Endothelial cell of umbilical vein (primary cell): ENCODE measurements around the gene FBXL4. TPM values are rescaled to one million over a fixed set of nuclear protein-coding genes. Genes with fewer than 3 reads are reported as not detected.

Experiments used
- BruUV-seq: library from RNA; stranded (reverse); fragments of 400-500 nt; replicated peaks from 2 replicates; lab custom pipeline; 2021; lab: Mats Ljungman, UMichigan
- CTCF ChIA-PET: fragments of 300-600, 350-600 bp; sonication (Branson Sonifier 250); formaldehyde crosslinking; loops from one replicate; lab custom pipeline; 2021; ENCODE audit warnings: antibody characterized with exemption, inconsistent platforms; lab: Charles Lee
- POLR2A ChIA-PET: fragments of 300-600, 350-600 bp; sonication (Branson Sonifier 250); formaldehyde crosslinking; loops from one replicate; lab custom pipeline; 2021; ENCODE audit warnings: antibody characterized with exemption, inconsistent platforms; lab: Charles Lee
- DNase-seq: peaks from one replicate; pipeline ENCODE4 v3.0.0-alpha.2; 2011; ENCODE audit warnings: low read depth, low spot score
- FAIRE-seq: peaks from 2 replicates; lab custom pipeline; 2011; peaks lifted over from hg19 to GRCh38; lab: Jason Lieb, UNC
- H2AFZ ChIP-seq: 2 replicates; pipeline ENCODE4 v1.6.0; 2012; ENCODE audit warnings: low read depth, low read length, control low read depth, inconsistent platforms
- H3K27ac ChIP-seq: 2 replicates; pipeline ENCODE4 v1.5.1; 2011; ENCODE audit warnings: low read depth, mild to moderate bottlenecking, control low read depth, low read length, moderate library complexity; ENCODE audit not compliant: insufficient read depth
- H3K27me3 ChIP-seq, 2 experiments: 2 replicates each; pipeline versions ENCODE4 v1.6.0 to v1.6.1; 2011; ENCODE audit warnings: low read length in 2 of 2, mixed read lengths in 1 of 2; ENCODE audit not compliant: control insufficient read depth in 2 of 2, insufficient read depth in 2 of 2
- H3K36me3 ChIP-seq, 2 experiments: 2 replicates in 1 of 2; 3 replicates in 1 of 2; pipeline ENCODE4 v1.5.1; 2011; ENCODE audit warnings: low read length in 2 of 2, mild to moderate bottlenecking in 1 of 2, moderate library complexity in 1 of 2; ENCODE audit not compliant: control insufficient read depth in 2 of 2, insufficient read depth in 2 of 2; ENCODE audit errors: extremely low read depth in 1 of 2
- H3K4me1 ChIP-seq: 3 replicates; pipeline ENCODE4 v1.5.1; 2011; ENCODE audit warnings: mild to moderate bottlenecking, low read length; ENCODE audit not compliant: control insufficient read depth, insufficient read depth; ENCODE audit errors: extremely low read depth
- H3K4me2 ChIP-seq: 2 replicates; pipeline ENCODE4 v1.6.1; 2011; ENCODE audit warnings: low read length, control low read depth, mixed read lengths; ENCODE audit not compliant: insufficient read depth
- H3K4me3 ChIP-seq, 3 experiments: fragments of 200-600 bp in 1 of 3; sonication (generic), shearing (Covaris generic) in 1 of 3; replicated peaks in 1 of 3; 2 replicates each; pipeline ENCODE4 v1.5.1; 2011 to 2016; ENCODE audit warnings: control low read depth in 3 of 3, low read length in 3 of 3, mild to moderate bottlenecking in 2 of 3, inconsistent platforms in 1 of 3, low read depth in 1 of 3, moderate library complexity in 1 of 3; ENCODE audit not compliant: insufficient read depth in 1 of 3
- H3K79me2 ChIP-seq: 2 replicates; pipeline ENCODE4 v1.6.0; 2012; ENCODE audit warnings: low read length, inconsistent platforms; ENCODE audit not compliant: control insufficient read depth, insufficient read depth
- H3K9ac ChIP-seq: replicated peaks from 2 replicates; pipeline ENCODE3; 2011; ENCODE audit warnings: low read length, control low read depth; ENCODE audit not compliant: insufficient read depth; ENCODE audit errors: extremely low read depth
- H3K9me1 ChIP-seq: replicated peaks from 3 replicates; pipeline ENCODE4 v1.6.0; 2011; ENCODE audit warnings: mild to moderate bottlenecking, low read length; ENCODE audit not compliant: control insufficient read depth, insufficient read depth; ENCODE audit errors: extremely low read depth
- H3K9me3 ChIP-seq: replicated peaks from 2 replicates; pipeline ENCODE4 v1.5.1; 2012; ENCODE audit warnings: low read length, inconsistent platforms; ENCODE audit not compliant: control insufficient read depth, insufficient read depth
- H4K20me1 ChIP-seq: replicated peaks from 2 replicates; pipeline ENCODE3; 2011; ENCODE audit warnings: mild to moderate bottlenecking, low read length; ENCODE audit not compliant: control insufficient read depth, insufficient read depth; ENCODE audit errors: extremely low read depth
- FOS ChIP-seq: IDR thresholded peaks from 2 replicates; pipeline ENCODE4 v1.6.1; 2011; ENCODE audit warnings: mild to moderate bottlenecking, low read length, moderate library complexity, borderline replicate concordance; ENCODE audit not compliant: insufficient read depth
- GATA2 ChIP-seq: IDR thresholded peaks from 2 replicates; pipeline ENCODE4 v1.7.0; 2011; ENCODE audit warnings: low read depth, mild to moderate bottlenecking, moderate library complexity, mixed read lengths, low read length; ENCODE audit not compliant: insufficient read length, insufficient read depth
- JUN ChIP-seq: IDR thresholded peaks from 2 replicates; pipeline ENCODE4 v1.6.1; 2011; ENCODE audit warnings: borderline replicate concordance, low read depth; ENCODE audit not compliant: insufficient read length, insufficient read depth
- MYC ChIP-seq: IDR thresholded peaks from one replicate; pipeline ENCODE4 v1.6.1; 2011; ENCODE audit warnings: mild to moderate bottlenecking, low read depth, low read length
- POLR2A ChIP-seq: IDR thresholded peaks from 2 replicates; pipeline ENCODE4 v1.6.1; 2012; ENCODE audit warnings: low read depth, mild to moderate bottlenecking, control low read depth, low read length
- POLR2AphosphoS5 ChIP-seq: IDR thresholded peaks from 2 replicates; pipeline ENCODE4 v1.6.1; 2012; ENCODE audit warnings: low read depth, mild to moderate bottlenecking, control low read depth, low read length, moderate library complexity; ENCODE audit not compliant: insufficient read depth
- dilution Hi-C: fragments of 300-500 bp; cut with MboI; formaldehyde crosslinking; loops from one replicate; pipeline ENCODE4 v1.15.0; 2019; ENCODE audit warnings: low sequenced_read_pairs; ENCODE audit not compliant: extremely low pct_ligation_motif_present
- intact Hi-C: fragments of 100-400 bp; cut with micrococcal nuclease; formaldehyde crosslinking; loops from one replicate; pipeline ENCODE4 v1.10.0; 2022
- polyA plus RNA-seq, 4 experiments: library from polyadenylated mRNA; depleted of rRNA in 3 of 4; stranded (reverse) in 3 of 4; unstranded in 1 of 4; fragments of >200 nt; gene quantifications; 2 replicates each; pipeline versions ENCODE4 v1.2.1 to v1.2.3, GENCODE V29; 2011 to 2012; ENCODE audit warnings: missing spikeins in 1 of 4
- total RNA-seq: library from RNA; stranded (reverse); gene quantifications from 2 replicates; pipeline ENCODE4 v1.2.3, GENCODE V29; 2021
- TF ChIP-seq, protein P1 (sequence below), 2 donors: IDR thresholded peaks; 1 replicate in 1 of 2; 2 replicates in 1 of 2; pipeline ENCODE4 v1.5.1; 2011; ENCODE audit warnings: low read length in 2 of 2, mild to moderate bottlenecking in 2 of 2, moderate library complexity in 2 of 2, control low read depth in 1 of 2, inconsistent platforms in 1 of 2, low read depth in 1 of 2; ENCODE audit not compliant: insufficient read depth in 1 of 2; ENCODE audit errors: extremely low read depth in 1 of 2
- TF ChIP-seq, protein P2 (sequence below): IDR thresholded peaks from 2 replicates; pipeline ENCODE4 v1.6.1; 2011; ENCODE audit not compliant: insufficient read depth, insufficient read length

FBXL4 gene
- total and polyA plus RNA-seq, 2 donors (not counting 3 experiments of a cell fraction or from before 2014, with no cell fraction given): 7.0 to 9.8 TPM

DNA sequence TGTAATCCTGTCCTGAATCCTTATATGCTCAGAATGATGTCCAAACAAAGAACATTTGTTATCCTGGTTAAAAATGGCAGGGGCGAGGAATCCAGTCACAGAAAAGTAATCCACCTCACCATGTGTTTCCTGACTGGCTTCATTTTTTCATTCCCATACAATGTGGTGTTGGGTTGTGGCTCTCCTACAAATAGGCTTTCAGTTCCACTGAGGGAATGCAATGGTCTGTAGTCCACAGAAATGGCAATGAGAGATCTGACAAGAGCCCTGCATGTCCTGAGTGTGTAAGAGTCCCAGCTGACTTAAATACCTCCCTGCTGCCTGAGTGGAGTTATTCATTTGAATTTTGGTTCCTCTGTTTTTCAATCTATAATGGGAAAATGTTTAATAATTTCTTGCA is 47.4 kb upstream of the FBXL4 start:
- no peak overlapping the region for H3K4me2 ChIP-seq
- H3K4me3 ChIP-seq: no peak overlapping the region
- CTCF ChIA-PET: no interaction called here
- intact Hi-C loops: no loop called here
- POLR2A ChIA-PET: no interaction called here
- no peak for DNase-seq
- dilution Hi-C loops: no loop called here
- H3K79me2 ChIP-seq: no peaks in the 10 kb centered on the region
- BruUV-seq: no TSS peak
- H3K27ac ChIP-seq: no peak overlapping the region
- no peak overlapping the region for H3K9ac ChIP-seq
- no peak for FAIRE-seq
- H3K4me1 ChIP-seq: no peaks in the 10 kb centered on the region
- no peaks in the 10 kb centered on the region for H3K9me3 ChIP-seq
- no peak for TF ChIP-seq FOS
- TF ChIP-seq, protein P1, sequence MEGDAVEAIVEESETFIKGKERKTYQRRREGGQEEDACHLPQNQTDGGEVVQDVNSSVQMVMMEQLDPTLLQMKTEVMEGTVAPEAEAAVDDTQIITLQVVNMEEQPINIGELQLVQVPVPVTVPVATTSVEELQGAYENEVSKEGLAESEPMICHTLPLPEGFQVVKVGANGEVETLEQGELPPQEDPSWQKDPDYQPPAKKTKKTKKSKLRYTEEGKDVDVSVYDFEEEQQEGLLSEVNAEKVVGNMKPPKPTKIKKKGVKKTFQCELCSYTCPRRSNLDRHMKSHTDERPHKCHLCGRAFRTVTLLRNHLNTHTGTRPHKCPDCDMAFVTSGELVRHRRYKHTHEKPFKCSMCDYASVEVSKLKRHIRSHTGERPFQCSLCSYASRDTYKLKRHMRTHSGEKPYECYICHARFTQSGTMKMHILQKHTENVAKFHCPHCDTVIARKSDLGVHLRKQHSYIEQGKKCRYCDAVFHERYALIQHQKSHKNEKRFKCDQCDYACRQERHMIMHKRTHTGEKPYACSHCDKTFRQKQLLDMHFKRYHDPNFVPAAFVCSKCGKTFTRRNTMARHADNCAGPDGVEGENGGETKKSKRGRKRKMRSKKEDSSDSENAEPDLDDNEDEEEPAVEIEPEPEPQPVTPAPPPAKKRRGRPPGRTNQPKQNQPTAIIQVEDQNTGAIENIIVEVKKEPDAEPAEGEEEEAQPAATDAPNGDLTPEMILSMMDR (IDR thresholded peaks at IDR 0.05; ENCODE audit: extremely low read depth in 1 of 2, insufficient read depth in 1 of 2, low read depth in 1 of 2, low read length in 2 of 2): no peak
- TF ChIP-seq POLR2AphosphoS5: no peak
- TF ChIP-seq GATA2: no peak
- TF ChIP-seq MYC: no peak
- TF ChIP-seq, protein P2, sequence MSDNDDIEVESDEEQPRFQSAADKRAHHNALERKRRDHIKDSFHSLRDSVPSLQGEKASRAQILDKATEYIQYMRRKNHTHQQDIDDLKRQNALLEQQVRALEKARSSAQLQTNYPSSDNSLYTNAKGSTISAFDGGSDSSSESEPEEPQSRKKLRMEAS: no peak
- no peak for TF ChIP-seq JUN
- TF ChIP-seq POLR2A: no peak
- H3K36me3 ChIP-seq: no peaks in the 10 kb centered on the region
- no peaks in the 10 kb centered on the region for H3K27me3 ChIP-seq
- no peaks in the 10 kb centered on the region for H3K9me1 ChIP-seq
- no peak overlapping the region for H2AFZ ChIP-seq
- H4K20me1 ChIP-seq: no peaks in the 10 kb centered on the region
